ENCODE data around the gene CDC7. TPM values are rescaled to one million over a fixed set of nuclear protein-coding genes. Genes with fewer than 3 reads are reported as not detected.

Gene CDC7
- total RNA-seq, 2 donors from 2014 or later: 0.52 to 0.90 TPM

DNA sequence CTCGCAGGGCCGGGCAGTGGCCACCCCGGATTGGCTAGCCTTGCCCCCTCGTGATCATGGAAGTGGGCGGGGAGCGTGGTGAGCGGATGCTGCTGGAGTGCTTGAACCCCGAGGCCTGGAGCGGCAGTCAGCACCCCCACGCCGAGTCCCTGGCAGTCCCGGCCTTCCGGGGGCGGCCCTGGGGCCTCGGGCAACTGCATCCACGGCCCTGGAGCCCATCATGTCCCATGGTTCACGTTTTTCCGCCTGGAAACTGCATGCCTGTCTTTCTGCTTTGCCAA lies 45.6 kb downstream of the CDC7 start:
- no peak for TF ChIP-seq CTCF (IDR thresholded peaks at IDR 0.05)
- Histone ChIP-seq H3K27ac (no peak overlapping the region), H3K27me3 (no peaks in the 10 kb centered on the region), H3K4me1 (no peaks in the 10 kb centered on the region), H3K4me3 (no peak overlapping the region), H3K36me3 (no peaks in the 10 kb centered on the region), H3K9me3 (no peaks in the 10 kb centered on the region)
- no peak for DNase-seq (ENCODE audit: low spot score)

- H3K4me3 ChIP-seq: no peak overlapping the region
- TF ChIP-seq CTCF (IDR thresholded peaks at IDR 0.05): no peak
- no peak for DNase-seq (ENCODE audit: low spot score)
- H3K36me3 ChIP-seq: no peaks in the 10 kb centered on the region
- no peaks in the 10 kb centered on the region for H3K4me1 ChIP-seq
- H3K27ac ChIP-seq: no peak overlapping the region
- H3K27me3 ChIP-seq: no peaks in the 10 kb centered on the region
- H3K9me3 ChIP-seq: no peaks in the 10 kb centered on the region
Observed at GRCh38 chr1:91546876-91547275, 46.2 kb downstream of the CDC7 start.

DNA sequence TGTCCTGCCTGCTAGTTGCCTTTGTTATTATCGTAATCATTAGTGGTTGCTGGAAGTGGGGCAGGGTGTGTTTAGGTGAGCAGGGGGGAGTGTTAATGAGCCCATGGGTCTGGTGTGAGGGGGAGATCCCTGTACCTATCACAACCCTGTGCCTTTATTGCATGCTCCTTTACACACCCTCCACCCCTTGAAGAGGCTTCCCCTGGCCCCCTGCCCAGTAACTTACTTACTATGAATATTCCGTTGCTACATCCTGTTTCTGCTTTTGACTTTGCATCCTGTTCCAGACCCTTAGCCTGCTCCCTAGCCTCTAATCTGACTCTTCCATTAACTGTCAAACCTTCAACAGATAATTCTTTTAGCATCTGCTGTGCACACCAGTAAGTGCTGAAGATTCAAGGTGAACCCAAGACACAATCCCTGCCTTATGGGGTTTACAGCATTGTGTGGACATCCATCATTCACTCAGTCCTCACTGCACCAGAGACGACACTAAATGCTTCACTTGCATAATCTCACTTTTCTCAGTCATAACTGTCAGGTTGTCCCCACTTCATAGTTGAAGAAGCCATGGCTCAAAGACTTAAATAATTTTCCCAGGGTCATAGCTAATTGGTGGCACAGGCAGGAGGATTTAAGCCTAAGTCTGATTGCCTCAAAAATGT lies 47.9 kb downstream of the CDC7 start:
- DNase-seq (ENCODE audit: low spot score): no peak
- H3K9me3 ChIP-seq: no peaks in the 10 kb centered on the region
- H3K36me3 ChIP-seq: no peaks in the 10 kb centered on the region
- TF ChIP-seq CTCF (IDR thresholded peaks at IDR 0.05): no peak
- no peak overlapping the region for H3K27ac ChIP-seq
- no peaks in the 10 kb centered on the region for H3K4me1 ChIP-seq
- no peak overlapping the region for H3K4me3 ChIP-seq
- no peaks in the 10 kb centered on the region for H3K27me3 ChIP-seq

DNA sequence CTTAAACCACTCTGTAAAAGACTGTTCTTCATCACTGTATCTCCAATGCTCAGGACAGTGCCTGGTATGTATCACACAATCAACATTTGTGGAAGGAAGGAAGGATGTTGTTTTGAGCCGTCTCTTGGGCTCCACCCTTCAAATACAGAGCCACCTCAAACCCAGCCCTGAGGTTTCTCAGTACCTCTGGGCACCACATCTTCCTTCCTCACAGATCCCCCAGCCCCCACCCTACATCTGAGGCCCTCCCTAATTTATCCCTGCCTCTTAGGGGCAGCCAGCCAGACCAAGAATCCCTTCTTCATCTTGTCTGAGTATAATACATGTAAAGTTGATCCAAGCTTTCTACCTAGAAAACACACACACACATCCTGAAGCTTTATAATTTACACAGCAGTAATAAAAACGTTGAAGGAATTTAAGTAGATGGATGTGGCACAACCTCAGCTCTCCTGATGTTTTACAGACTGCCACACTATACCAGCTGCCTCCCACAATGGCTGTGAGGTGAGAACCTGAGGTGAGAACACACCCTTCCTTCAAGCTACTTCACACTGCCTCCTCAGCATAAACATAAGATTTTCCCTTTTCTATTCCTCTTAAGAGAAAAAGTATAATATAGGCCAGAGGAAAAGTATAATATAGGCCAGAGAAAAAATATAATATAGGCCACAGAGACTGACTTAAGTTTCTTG lies 48.5 kb downstream of the CDC7 start:
- DNase-seq (ENCODE audit: low spot score): no peak
- no peaks in the 10 kb centered on the region for H3K27me3 ChIP-seq

GRCh38 chr1:91550961-91551360 lies 50.3 kb downstream of the CDC7 start:
- Histone ChIP-seq H3K9me3 (no peaks in the 10 kb centered on the region), H3K4me3 (no peak overlapping the region), H3K36me3 (no peaks in the 10 kb centered on the region), H3K27ac (no peak overlapping the region), H3K4me1 (peaks cover 0 to 9% of the 10 kb centered on the region in 2 donors), H3K27me3 (no peaks in the 10 kb centered on the region)
- no peak for DNase-seq (ENCODE audit: low spot score)
- TF ChIP-seq CTCF (IDR thresholded peaks at IDR 0.05): no peak

More for the DNA sequence above, 48.5 kb downstream of the CDC7 start:
- H3K4me1 ChIP-seq: no peaks in the 10 kb centered on the region
- H3K36me3 ChIP-seq: no peaks in the 10 kb centered on the region
- TF ChIP-seq CTCF (IDR thresholded peaks at IDR 0.05): no peak
- no peak overlapping the region for H3K27ac ChIP-seq
- H3K9me3 ChIP-seq: no peaks in the 10 kb centered on the region
- H3K4me3 ChIP-seq: no peak overlapping the region

GRCh38 chr1:91552091-91552490 lies 51.4 kb downstream of the CDC7 start:
- DNase-seq (ENCODE audit: low spot score): no peak
- Histone ChIP-seq H3K4me3 (no peak overlapping the region), H3K4me1 (peaks cover 0 to 18% of the 10 kb centered on the region in 2 donors), H3K36me3 (no peaks in the 10 kb centered on the region), H3K27ac (no peak overlapping the region), H3K27me3 (no peaks in the 10 kb centered on the region), H3K9me3 (no peaks in the 10 kb centered on the region)
- no peak for TF ChIP-seq CTCF (IDR thresholded peaks at IDR 0.05)
